Activated naive CD4-positive, alpha-beta T cell treated with anti-CD3 and anti-CD28 coated beads, Interleukin-2, amount 10 ng/mL, durations not matched to agents 7 days and 5 days (primary cell): ENCODE data around the gene TLL1.

Experiments used
- CTCF ChIA-PET: fragments of 350-600 bp; sonication (Branson Sonifier 250); formaldehyde crosslinking; loops from one replicate; lab custom pipeline; 2021; ENCODE audit warnings: antibody characterized with exemption; lab: Charles Lee
- DNase-seq: peaks from one replicate; pipeline ENCODE4 v3.0.0-alpha.2; 2020
- H3K27ac Mint-ChIP-seq: one replicate; pipeline ENCODE4 v1.8.0; 2021; ENCODE audit warnings: mild to moderate bottlenecking, moderate library complexity, mixed read lengths
- H3K27me3 Mint-ChIP-seq: one replicate; pipeline ENCODE4 v1.8.0; 2021; ENCODE audit warnings: mild to moderate bottlenecking, mixed read lengths
- H3K36me3 Mint-ChIP-seq: one replicate; pipeline ENCODE4 v1.8.0; 2021; ENCODE audit warnings: mixed read lengths
- H3K4me1 Mint-ChIP-seq: one replicate; pipeline ENCODE4 v1.8.0; 2021; ENCODE audit warnings: mixed read lengths
- H3K4me3 Mint-ChIP-seq: one replicate; pipeline ENCODE4 v1.8.0; 2021; ENCODE audit warnings: mild to moderate bottlenecking, moderate library complexity, mixed read lengths
- H3K9me3 Mint-ChIP-seq: one replicate; pipeline ENCODE4 v1.8.0; 2021; ENCODE audit warnings: mixed read lengths

TLL1 gene

DNA sequence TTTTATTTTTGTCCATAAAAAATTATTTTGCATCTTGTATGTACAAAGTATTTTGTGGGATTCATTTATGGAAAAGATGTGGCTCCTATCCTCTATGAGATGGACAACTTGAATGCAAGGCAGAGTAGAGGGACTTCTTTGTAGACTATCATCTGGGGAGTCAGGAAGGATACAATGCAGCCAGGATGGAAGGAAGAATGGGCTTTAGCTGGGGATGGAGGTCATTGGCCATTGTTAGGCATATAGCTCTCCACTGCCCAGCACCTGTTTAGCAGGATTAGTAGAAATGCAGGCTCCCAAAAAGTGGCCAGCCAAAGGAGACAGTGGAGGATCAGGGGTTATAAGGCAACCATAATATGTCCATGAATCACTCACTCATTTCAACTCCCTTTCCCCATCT, 5.1 kb upstream of the TLL1 start:
- no peaks in the 10 kb centered on the region for H3K9me3 Mint-ChIP-seq
- H3K4me1 Mint-ChIP-seq: peaks cover 1% of the 10 kb centered on the region

DNA sequence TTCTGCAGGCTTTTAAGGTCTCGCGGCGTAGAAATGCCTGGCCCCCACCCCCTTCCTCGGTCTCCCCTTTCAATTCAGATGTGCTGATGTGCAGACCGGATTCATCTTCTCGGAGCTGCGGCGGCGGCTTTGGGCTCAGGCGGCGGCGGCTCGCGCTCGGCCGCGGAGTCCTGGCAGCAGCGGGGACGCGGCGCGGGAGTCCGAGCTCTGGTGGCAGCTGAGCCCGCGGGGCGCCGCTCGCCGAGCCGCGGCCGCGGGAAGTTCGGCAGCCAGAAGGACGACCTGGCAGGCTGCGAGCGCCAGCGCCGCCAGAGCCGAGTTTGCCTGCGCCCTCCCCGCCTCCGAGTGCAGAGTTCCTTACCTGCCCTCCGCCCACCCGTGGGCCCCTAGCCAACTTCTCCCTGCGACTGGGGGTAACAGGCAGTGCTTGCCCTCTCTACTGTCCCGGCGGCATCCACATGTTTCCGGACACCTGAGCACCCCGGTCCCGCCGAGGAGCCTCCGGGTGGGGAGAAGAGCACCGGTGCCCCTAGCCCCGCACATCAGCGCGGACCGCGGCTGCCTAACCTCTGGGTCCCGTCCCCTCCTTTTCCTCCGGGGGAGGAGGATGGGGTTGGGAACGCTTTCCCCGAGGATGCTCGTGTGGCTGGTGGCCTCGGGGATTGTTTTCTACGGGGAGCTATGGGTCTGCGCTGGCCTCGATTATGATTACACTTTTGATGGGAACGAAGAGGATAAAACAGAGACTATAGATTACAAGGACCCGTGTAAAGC, 448 bp downstream of the TLL1 start:
- no peaks in the 10 kb centered on the region for H3K9me3 Mint-ChIP-seq
- peaks cover 10% of the 10 kb centered on the region for H3K4me1 Mint-ChIP-seq
- H3K4me3 Mint-ChIP-seq: no peak overlapping the region
- H3K36me3 Mint-ChIP-seq: no peaks in the 10 kb centered on the region
- CTCF ChIA-PET: no interaction called here
- no peak for DNase-seq
- H3K27me3 Mint-ChIP-seq: peaks cover 48% of the 10 kb centered on the region
- no peak overlapping the region for H3K27ac Mint-ChIP-seq

More for the DNA sequence above, 5.1 kb upstream of the TLL1 start:
- H3K4me3 Mint-ChIP-seq: no peak overlapping the region
- no peak overlapping the region for H3K27ac Mint-ChIP-seq
- DNase-seq: no peak
- H3K27me3 Mint-ChIP-seq: peaks cover 16% of the 10 kb centered on the region
- H3K36me3 Mint-ChIP-seq: no peaks in the 10 kb centered on the region
- CTCF ChIA-PET: no interaction called here

DNA sequence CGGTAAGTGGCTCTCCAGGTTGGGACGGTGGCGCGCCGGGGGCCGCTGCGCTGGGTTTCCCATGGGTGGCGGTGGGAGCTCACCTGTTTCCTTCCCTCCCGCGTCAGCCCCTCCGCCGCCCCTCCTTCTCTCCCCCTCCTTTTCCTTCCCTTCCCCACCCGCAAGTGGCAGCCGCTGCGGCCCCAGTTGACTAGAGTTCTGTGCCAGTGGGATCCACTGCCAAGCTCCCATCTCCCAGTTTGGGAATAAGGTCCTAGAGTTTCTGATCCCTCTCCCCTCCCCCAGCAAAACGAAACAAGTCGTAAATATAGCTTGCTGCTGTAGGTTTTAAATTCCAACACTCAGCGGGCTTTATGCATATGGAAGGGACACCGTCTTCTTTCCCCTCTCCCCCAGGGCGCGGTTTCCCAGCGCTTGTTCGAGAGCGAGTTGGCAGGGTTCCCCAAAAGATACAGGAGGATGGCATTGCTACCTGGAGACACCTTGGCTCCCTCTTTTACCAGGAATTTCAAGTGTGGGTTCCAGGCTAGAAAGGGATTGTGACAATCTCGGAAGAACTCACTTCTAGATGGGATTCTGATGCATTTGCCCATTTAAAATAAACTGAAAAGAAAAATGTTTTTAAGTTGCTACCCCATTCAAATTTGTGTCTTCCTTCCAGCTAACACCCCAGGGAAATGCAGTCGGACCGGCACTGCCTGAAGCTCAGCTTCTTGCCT, 1.2 kb downstream of the TLL1 start:
- Mint-ChIP-seq H3K27me3 (peaks cover 48% of the 10 kb centered on the region), H3K9me3 (no peaks in the 10 kb centered on the region), H3K4me1 (peaks cover 10% of the 10 kb centered on the region), H3K36me3 (no peaks in the 10 kb centered on the region), H3K4me3 (no peak overlapping the region), H3K27ac (no peak overlapping the region)
- no peak for DNase-seq
- CTCF ChIA-PET: no interaction called here

DNA sequence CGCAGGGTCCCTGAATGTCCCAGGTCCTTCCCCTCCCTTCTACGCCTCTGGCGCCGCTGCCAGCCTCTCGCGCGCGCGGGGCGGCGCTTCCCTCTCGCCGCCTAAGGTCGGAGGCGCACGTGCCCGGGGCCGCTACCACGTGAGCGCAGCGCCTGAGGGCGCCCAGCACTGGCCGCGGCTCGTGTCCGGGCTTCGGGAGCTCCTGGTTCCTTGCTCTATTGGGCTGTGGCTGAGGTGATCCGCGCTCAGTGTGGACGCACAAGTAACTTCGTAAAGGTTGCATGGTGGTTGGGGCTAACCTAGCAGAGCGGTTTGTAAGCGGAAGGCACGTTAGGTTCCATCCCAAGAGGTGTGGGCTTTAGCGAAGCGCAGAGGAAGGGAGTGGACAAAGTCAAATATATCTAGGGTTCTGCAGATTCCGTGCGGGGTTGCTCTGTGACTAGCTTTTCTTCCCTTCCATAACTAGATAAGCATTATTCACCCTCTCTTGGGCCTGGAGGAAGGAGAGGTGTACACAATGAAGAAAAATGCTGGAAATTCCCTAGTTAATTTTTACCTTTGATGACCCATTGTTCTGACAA, 1.8 kb downstream of the TLL1 start:
- no peak overlapping the region for H3K4me3 Mint-ChIP-seq
- H3K27me3 Mint-ChIP-seq: peaks cover 45% of the 10 kb centered on the region

DNA sequence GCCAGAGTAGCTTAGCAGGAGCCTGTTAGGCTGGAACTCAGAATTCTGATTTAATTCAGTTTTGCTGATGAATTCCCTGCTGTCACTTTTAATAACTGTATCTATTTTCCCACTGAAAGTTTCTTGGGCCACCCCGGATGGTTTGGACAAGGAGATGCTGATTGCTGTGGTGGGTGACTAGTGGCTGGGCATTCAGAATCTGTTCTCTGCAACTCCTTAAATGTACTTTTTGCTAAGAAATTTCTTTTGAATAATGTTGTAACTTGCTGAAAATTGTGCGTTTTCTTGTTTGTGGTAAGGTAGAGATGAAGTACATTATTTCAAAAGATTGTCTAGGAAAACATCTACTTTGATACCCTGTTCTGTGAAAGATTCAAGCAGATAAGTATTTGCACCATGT, 2.4 kb downstream of the TLL1 start:
- H3K36me3 Mint-ChIP-seq: no peaks in the 10 kb centered on the region
- H3K9me3 Mint-ChIP-seq: no peaks in the 10 kb centered on the region
- no peak for DNase-seq
- H3K4me1 Mint-ChIP-seq: peaks cover 10% of the 10 kb centered on the region
- H3K4me3 Mint-ChIP-seq: no peak overlapping the region
- CTCF ChIA-PET: no interaction called here
- H3K27ac Mint-ChIP-seq: no peak overlapping the region
- H3K27me3 Mint-ChIP-seq: peaks cover 44% of the 10 kb centered on the region

More for the DNA sequence above, 1.8 kb downstream of the TLL1 start:
- Mint-ChIP-seq H3K27ac (no peak overlapping the region), H3K9me3 (no peaks in the 10 kb centered on the region), H3K4me1 (peaks cover 10% of the 10 kb centered on the region), H3K36me3 (no peaks in the 10 kb centered on the region)
- no peak for DNase-seq
- CTCF ChIA-PET: no interaction called here

DNA sequence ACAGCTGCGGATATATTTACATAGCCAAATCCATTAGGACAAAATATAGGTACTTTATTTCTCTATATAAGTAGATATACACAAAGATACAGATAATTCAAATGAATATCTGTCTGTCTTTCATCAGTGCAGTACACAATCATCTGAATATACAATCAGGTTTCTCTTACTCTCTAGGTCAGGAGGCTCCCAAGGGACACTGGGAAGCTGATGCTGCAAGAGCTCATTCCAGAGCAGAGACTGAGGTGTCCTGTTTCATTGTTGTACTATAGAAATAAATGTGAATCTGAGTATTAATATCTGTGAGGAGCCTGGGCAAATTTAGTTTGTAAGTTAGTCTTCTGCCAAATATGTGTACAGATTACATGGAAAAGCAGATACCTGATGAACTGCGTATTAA, 4.2 kb downstream of the TLL1 start:
- Mint-ChIP-seq H3K4me3 (no peak overlapping the region), H3K4me1 (peaks cover 10% of the 10 kb centered on the region), H3K36me3 (no peaks in the 10 kb centered on the region), H3K27ac (no peak overlapping the region), H3K27me3 (peaks cover 39% of the 10 kb centered on the region), H3K9me3 (no peaks in the 10 kb centered on the region)
- DNase-seq: no peak
- CTCF ChIA-PET: interaction anchor here (0.6 kb wide), 1 partner anchor 337 kb away, joined by 3 read pairs; no protein-coding TSS in a partner anchor

DNA sequence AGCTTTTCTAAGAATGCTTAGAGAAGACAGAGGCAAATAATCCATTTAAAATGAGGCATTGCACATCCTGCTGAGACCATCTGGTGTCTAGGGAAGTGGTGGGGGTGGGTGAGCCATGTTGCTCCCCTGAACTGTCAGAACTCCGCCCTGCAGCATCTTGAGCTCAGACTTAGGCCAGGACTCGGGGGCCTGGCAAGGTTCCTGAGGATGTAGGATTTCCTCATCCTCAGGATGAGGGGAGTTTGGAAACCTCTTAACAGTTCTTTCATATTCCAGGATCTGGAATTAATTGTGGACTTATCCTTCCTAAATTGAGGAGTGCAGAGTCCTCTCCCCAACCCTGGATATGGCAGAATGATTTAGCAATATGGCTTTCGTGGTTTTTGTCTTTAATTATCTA, 6.6 kb downstream of the TLL1 start:
- Mint-ChIP-seq H3K36me3 (no peaks in the 10 kb centered on the region), H3K27me3 (peaks cover 15% of the 10 kb centered on the region), H3K9me3 (no peaks in the 10 kb centered on the region), H3K27ac (no peak overlapping the region), H3K4me1 (peaks cover 3% of the 10 kb centered on the region), H3K4me3 (no peak overlapping the region)
- CTCF ChIA-PET: no interaction called here
- no peak for DNase-seq

DNA sequence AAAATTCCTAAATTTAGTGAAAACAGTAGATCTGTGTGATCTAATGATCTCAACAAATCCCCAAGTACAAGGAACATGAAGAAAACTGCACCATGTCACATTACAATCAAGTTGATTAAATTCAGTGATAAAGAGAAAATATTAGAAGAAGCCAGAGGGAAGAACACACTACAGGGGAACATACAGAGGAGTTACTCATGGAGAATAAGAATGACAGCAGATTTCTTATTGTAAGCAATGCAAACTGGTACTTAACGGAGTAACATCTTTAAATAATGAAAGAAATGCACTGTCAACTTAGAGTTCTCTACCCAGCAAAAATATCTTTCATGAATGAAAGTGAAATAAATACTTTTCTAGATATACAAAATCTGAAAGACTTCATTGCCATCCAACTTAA, 21.1 kb downstream of the TLL1 start:
- no peaks in the 10 kb centered on the region for H3K27me3 Mint-ChIP-seq
- no peaks in the 10 kb centered on the region for H3K36me3 Mint-ChIP-seq
- no peak overlapping the region for H3K27ac Mint-ChIP-seq
- H3K9me3 Mint-ChIP-seq: peaks cover 2% of the 10 kb centered on the region
- CTCF ChIA-PET: no interaction called here
- DNase-seq: no peak
- H3K4me3 Mint-ChIP-seq: no peak overlapping the region
- H3K4me1 Mint-ChIP-seq: no peaks in the 10 kb centered on the region

DNA sequence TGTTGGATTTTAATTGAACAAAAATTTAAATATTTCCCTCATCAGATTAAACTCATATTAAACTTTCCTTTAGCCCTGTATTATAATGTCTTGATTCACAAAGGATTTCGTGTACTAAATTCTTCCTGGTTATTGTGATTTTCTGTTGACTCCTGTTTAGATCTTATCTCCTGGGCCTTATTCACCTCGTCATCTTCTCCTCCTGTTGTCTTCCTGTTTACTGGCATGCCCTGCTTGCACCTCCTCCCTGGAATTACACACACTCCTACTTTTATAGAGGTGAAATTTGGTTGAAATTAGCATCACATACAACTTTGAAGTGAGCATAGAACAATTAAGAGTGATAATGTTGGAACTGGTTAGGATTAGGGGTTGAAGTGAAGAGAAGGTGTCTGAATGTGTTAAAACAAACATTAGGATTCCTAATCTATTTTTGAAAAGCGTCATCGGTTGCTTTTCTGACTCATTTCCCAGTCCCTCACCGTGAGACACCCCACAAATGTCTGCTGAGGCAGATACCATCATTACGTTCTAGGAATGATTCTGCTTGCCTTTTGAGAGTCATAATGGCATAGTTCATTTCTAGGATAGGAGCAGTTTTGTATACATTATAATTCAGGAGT, 32.5 kb downstream of the TLL1 start:
- Mint-ChIP-seq H3K4me3 (no peak overlapping the region), H3K4me1 (no peaks in the 10 kb centered on the region), H3K36me3 (no peaks in the 10 kb centered on the region), H3K27me3 (no peaks in the 10 kb centered on the region), H3K27ac (no peak overlapping the region), H3K9me3 (no peaks in the 10 kb centered on the region)
- CTCF ChIA-PET: no interaction called here
- no peak for DNase-seq

DNA sequence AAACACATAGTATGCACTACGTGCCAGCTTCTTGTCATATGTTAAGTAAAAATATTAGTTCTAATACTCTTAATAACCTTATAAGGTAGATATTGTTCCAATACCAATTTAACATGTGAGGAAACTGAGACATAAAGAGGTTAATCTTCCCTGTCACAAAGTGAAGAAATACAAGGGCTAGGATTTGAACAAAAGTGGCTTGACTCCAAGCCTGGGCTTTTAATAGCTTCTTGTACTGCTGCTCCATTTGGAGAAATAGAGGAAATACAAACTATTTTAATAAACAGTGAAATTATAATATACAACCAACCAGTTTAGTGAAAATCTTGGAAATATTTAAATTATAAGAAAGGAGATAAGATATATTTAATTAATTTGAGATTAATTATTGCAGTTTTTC, 33.2 kb downstream of the TLL1 start:
- no peaks in the 10 kb centered on the region for H3K27me3 Mint-ChIP-seq
- DNase-seq: no peak
- CTCF ChIA-PET: interaction anchor here (0.7 kb wide), 1 partner anchor 368 kb away, joined by 4 read pairs; no protein-coding TSS in a partner anchor

DNA sequence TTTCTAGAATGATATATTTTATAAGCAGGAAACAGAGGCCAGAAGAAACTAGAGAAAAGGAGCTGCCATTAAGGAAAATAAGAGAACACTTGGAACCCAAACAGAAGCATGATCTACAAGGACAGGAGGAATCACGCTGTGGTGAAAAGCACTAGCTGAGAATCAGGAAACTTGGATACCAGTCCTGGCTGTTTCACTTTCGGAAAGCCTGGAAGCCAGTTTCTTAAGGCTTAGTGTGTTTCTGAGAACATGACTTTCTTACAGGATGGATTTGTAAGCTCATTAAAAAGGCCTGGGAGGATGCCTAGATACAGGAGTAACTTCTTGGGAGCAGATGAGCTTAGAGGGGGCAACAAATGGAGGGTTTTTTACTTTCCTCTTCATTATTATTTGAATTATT, 36.9 kb downstream of the TLL1 start:
- CTCF ChIA-PET: no interaction called here
- Mint-ChIP-seq H3K27ac (no peak overlapping the region), H3K27me3 (no peaks in the 10 kb centered on the region), H3K4me1 (no peaks in the 10 kb centered on the region), H3K4me3 (no peak overlapping the region), H3K9me3 (no peaks in the 10 kb centered on the region), H3K36me3 (no peaks in the 10 kb centered on the region)
- DNase-seq: no peak

More for the DNA sequence above, 33.2 kb downstream of the TLL1 start:
- no peaks in the 10 kb centered on the region for H3K4me1 Mint-ChIP-seq
- no peaks in the 10 kb centered on the region for H3K36me3 Mint-ChIP-seq
- H3K9me3 Mint-ChIP-seq: no peaks in the 10 kb centered on the region
- no peak overlapping the region for H3K4me3 Mint-ChIP-seq
- no peak overlapping the region for H3K27ac Mint-ChIP-seq

DNA sequence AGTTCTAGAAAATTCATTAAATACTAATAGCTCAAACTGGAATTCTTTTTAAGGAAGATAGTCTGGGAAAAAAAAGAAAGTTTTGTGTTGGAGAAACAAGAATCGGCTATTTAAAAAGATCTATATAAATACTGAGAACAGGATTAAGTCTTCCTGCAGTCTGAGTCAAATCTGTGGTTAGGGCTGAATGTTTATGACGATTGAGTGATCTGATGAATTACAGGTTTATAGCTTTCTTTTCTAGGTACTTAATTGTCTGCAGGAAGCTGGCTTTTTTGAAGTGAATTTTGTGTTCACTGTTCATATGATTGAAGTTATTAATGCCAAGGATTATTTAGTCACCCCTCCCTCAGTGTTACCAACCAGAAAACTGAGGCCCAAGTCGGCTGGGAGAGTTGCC, 42.2 kb downstream of the TLL1 start:
- Mint-ChIP-seq H3K27ac (no peak overlapping the region), H3K4me1 (no peaks in the 10 kb centered on the region), H3K36me3 (no peaks in the 10 kb centered on the region), H3K9me3 (no peaks in the 10 kb centered on the region), H3K27me3 (no peaks in the 10 kb centered on the region), H3K4me3 (no peak overlapping the region)
- CTCF ChIA-PET: no interaction called here
- no peak for DNase-seq

DNA sequence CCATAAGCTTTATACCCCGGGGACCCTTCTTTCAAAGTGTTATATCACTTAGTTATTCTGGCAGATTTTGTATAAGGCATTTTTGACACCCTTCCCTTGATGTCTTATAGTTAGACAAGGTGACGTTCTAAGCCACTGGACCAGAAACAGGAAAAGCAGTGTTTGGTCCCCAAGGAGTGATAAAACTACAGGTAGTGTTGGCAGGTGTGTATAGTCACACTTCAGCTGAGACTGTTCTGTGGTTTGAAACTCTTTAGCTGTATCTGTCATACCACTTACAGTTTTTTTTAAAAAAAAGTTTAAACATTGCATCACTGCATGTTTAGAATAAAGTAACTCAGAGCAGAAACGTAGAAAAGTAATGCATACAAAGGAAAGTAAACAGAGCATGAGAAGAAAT, 48.5 kb downstream of the TLL1 start:
- DNase-seq: no peak
- Mint-ChIP-seq H3K27ac (no peak overlapping the region), H3K9me3 (no peaks in the 10 kb centered on the region), H3K4me1 (no peaks in the 10 kb centered on the region), H3K36me3 (no peaks in the 10 kb centered on the region), H3K27me3 (no peaks in the 10 kb centered on the region), H3K4me3 (no peak overlapping the region)
- CTCF ChIA-PET: no interaction called here

DNA sequence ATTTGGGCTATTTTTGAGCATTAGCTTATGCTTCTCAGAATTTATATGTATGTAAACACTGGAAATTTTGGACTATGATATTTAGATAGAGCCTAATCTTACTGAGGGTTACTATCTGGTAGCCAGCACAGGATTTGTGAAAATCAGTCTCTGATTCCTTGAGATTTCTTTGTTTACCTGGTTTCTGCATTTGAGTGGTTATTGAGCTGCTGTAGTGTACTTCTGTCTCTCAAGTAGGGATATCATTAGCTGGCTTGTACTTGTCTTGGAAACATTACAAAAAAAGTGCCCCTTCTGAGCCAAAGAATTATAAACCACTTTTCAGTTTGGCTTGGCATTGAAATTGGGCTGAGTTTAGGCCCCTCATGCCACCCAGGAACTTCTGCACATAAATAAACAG, 49.7 kb downstream of the TLL1 start:
- no peaks in the 10 kb centered on the region for H3K9me3 Mint-ChIP-seq
- CTCF ChIA-PET: no interaction called here
- no peak for DNase-seq
- H3K4me3 Mint-ChIP-seq: no peak overlapping the region
- H3K27me3 Mint-ChIP-seq: no peaks in the 10 kb centered on the region
- no peaks in the 10 kb centered on the region for H3K4me1 Mint-ChIP-seq
- no peaks in the 10 kb centered on the region for H3K36me3 Mint-ChIP-seq
- no peak overlapping the region for H3K27ac Mint-ChIP-seq
